ENCODE data around the gene MRPS9. TPM values are rescaled to one million over a fixed set of nuclear protein-coding genes. Genes with fewer than 3 reads are reported as not detected.

Gene MRPS9
- total RNA-seq, 1 donor from 2014 or later: 42.3 TPM

GRCh38 chr2:105125920-105126319 lies 88.1 kb downstream of the MRPS9 start:
- Mint-ChIP-seq H3K4me1 (ENCODE audit: low read depth) (no peaks in the 10 kb centered on the region), H3K27me3 (peaks cover 6% of the 10 kb centered on the region), H3K4me3 (ENCODE audit: low read depth) (no peak overlapping the region), H3K27ac (no peak overlapping the region), H3K36me3 (ENCODE audit: insufficient read depth) (no peaks in the 10 kb centered on the region), H3K9me3 (ENCODE audit: low read depth) (peaks cover 4% of the 10 kb centered on the region)
- DNase-seq (ENCODE audit: low spot score, unreplicated experiment): no peak
- TF ChIP-seq CTCF (IDR thresholded peaks at IDR 0.05; ENCODE audit: unreplicated experiment): no peak

- Mint-ChIP-seq H3K27me3 (peaks cover 6% of the 10 kb centered on the region), H3K4me3 (ENCODE audit: low read depth) (no peak overlapping the region), H3K27ac (no peak overlapping the region), H3K9me3 (ENCODE audit: low read depth) (peaks cover 4% of the 10 kb centered on the region), H3K36me3 (ENCODE audit: insufficient read depth) (no peaks in the 10 kb centered on the region), H3K4me1 (ENCODE audit: low read depth) (no peaks in the 10 kb centered on the region)
- TF ChIP-seq CTCF (IDR thresholded peaks at IDR 0.05; ENCODE audit: unreplicated experiment): no peak
- no peak for DNase-seq (ENCODE audit: low spot score, unreplicated experiment)
Observed at GRCh38 chr2:105126336-105126735, 88.5 kb downstream of the MRPS9 start.

GRCh38 chr2:105127289-105127915 lies 89.5 kb downstream of the MRPS9 start:
- no peaks in the 10 kb centered on the region for H3K4me1 Mint-ChIP-seq (ENCODE audit: low read depth)
- H3K9me3 Mint-ChIP-seq (ENCODE audit: low read depth): peaks cover 4% of the 10 kb centered on the region
- DNase-seq (ENCODE audit: low spot score, unreplicated experiment): no peak
- no peak overlapping the region for H3K27ac Mint-ChIP-seq
- H3K27me3 Mint-ChIP-seq: peaks cover 6% of the 10 kb centered on the region
- no peak for TF ChIP-seq CTCF (IDR thresholded peaks at IDR 0.05; ENCODE audit: unreplicated experiment)
- H3K4me3 Mint-ChIP-seq (ENCODE audit: low read depth): no peak overlapping the region
- no peaks in the 10 kb centered on the region for H3K36me3 Mint-ChIP-seq (ENCODE audit: insufficient read depth)

GRCh38 chr2:105129722-105130232 lies 91.9 kb downstream of the MRPS9 start:
- no peak for DNase-seq (ENCODE audit: low spot score, unreplicated experiment)
- H3K27me3 Mint-ChIP-seq: peaks cover 5% of the 10 kb centered on the region
- H3K27ac Mint-ChIP-seq: no peak overlapping the region
- no peak for TF ChIP-seq CTCF (IDR thresholded peaks at IDR 0.05; ENCODE audit: unreplicated experiment)
- peaks cover 4% of the 10 kb centered on the region for H3K9me3 Mint-ChIP-seq (ENCODE audit: low read depth)
- H3K4me1 Mint-ChIP-seq (ENCODE audit: low read depth): no peaks in the 10 kb centered on the region
- no peaks in the 10 kb centered on the region for H3K36me3 Mint-ChIP-seq (ENCODE audit: insufficient read depth)
- H3K4me3 Mint-ChIP-seq (ENCODE audit: low read depth): no peak overlapping the region

- no peak for DNase-seq (ENCODE audit: low spot score, unreplicated experiment)
- no peak for TF ChIP-seq CTCF (IDR thresholded peaks at IDR 0.05; ENCODE audit: unreplicated experiment)
- peaks cover 4% of the 10 kb centered on the region for H3K27me3 Mint-ChIP-seq
- no peaks in the 10 kb centered on the region for H3K36me3 Mint-ChIP-seq (ENCODE audit: insufficient read depth)
- peaks cover 4% of the 10 kb centered on the region for H3K9me3 Mint-ChIP-seq (ENCODE audit: low read depth)
- no peaks in the 10 kb centered on the region for H3K4me1 Mint-ChIP-seq (ENCODE audit: low read depth)
- H3K4me3 Mint-ChIP-seq (ENCODE audit: low read depth): no peak overlapping the region
- H3K27ac Mint-ChIP-seq: no peak overlapping the region
Observed at GRCh38 chr2:105130546-105130945, 92.7 kb downstream of the MRPS9 start.

Data from progenitor cell of endocrine pancreas (in vitro differentiated cells).